PC-9 (cell line): ENCODE measurements around the gene DCAKD.

Source experiments
- CTCF ChIP-seq: fragments of 200-600 bp; sonication (generic); conservative IDR thresholded peaks from 2 replicates; pipeline ENCODE4 v1.6.1; 2017; ENCODE audit warnings: mixed run types, antibody characterized with exemption, mild to moderate bottlenecking, moderate library complexity
- EZH2 ChIP-seq: fragments of 200-600 bp; sonication (generic); IDR thresholded peaks from 2 replicates; pipeline ENCODE4 v1.8.0; 2017; ENCODE audit warnings: antibody characterized with exemption, low read depth

GRCh38 chr17:45018848-45019711, 32.4 kb downstream of the DCAKD start:
- TF ChIP-seq CTCF (no peak), EZH2 (no peak)
